Upper lobe of right lung (tissue), 1 donor: Measurements from ENCODE around the gene NBEAL1. TPM values are rescaled to one million over a fixed set of nuclear protein-coding genes. Genes with fewer than 3 reads are reported as not detected.
A peak's percentile ranks its signal among the peaks of the same experiment; 100 is the strongest.
"Not testable (repeated sequence)": the region's sequence is repeated elsewhere in the genome, so short reads cannot be mapped to it uniquely, and the experiment has no call there.

Source experiments
- ATAC-seq: fragments of 200-7000 bp; cut with Tn5 transposase; one replicate; pipeline ENCODE4 v1.9.1; 2020; ENCODE audit warnings: mild to moderate bottlenecking, moderate library complexity
- DNase-seq: peaks from one replicate; pipeline ENCODE4 v3.0.0-alpha.2; 2020
- H3K27ac ChIP-seq: fragments of 200-600 bp; one replicate; pipeline ENCODE4 v1.8.0; 2022
- H3K27me3 ChIP-seq: fragments of 200-600 bp; one replicate; pipeline ENCODE4 v1.8.0; 2022; ENCODE audit warnings: mild to moderate bottlenecking
- H3K36me3 ChIP-seq: fragments of 200-600 bp; one replicate; pipeline ENCODE4 v1.8.0; 2022
- H3K4me1 ChIP-seq: fragments of 200-600 bp; one replicate; pipeline ENCODE4 v1.8.0; 2022
- H3K4me3 ChIP-seq: fragments of 200-600 bp; one replicate; pipeline ENCODE4 v1.8.0; 2022; ENCODE audit warnings: mild to moderate bottlenecking
- H3K9me3 ChIP-seq: fragments of 200-600 bp; one replicate; pipeline ENCODE4 v1.8.0; 2022
- intact Hi-C: fragments of 100-400 bp; cut with DNase I; formaldehyde crosslinking; loops from one replicate; pipeline ENCODE4 v1.11.0; 2022
- total RNA-seq: library from RNA; stranded (reverse); fragmentation: NEBNext Ultra II Directional; extraction: Animal tissue kit (Norgen Biotek cat#: 25700); gene quantifications from one replicate; pipeline ENCODE4 v1.2.1, GENCODE V29; 2021
- TF ChIP-seq, protein P1 (sequence below): fragments of 200-600 bp; IDR thresholded peaks from one replicate; pipeline ENCODE4 v1.8.0; 2022; ENCODE audit warnings: antibody characterized with exemption
- donor health status: DM: no; HTN: yes; CAD: no; lungs with severe emphysema.

NBEAL1 gene
- total RNA-seq, 1 donor from 2014 or later, result 73.4 TPM

DNA sequence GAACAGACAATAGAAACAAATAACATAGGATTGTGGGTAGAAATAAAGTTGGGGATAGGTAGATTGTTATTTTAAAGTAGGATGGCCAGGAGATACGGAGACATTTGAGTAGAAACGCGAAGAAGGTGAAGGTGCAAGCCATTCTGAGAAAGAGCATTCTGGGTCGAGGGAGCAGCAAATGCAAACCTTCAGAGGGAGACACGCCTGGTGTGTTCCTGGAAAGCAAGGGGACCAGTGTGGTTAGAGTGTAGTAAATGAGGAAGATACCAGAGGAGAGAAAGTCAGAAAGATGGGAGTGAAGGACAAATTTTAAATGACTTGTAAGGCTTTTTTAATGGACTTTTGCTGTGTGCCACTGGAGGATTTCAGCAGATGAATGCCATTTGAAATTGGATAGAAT, 225.8 kb downstream of the NBEAL1 start:
- TF ChIP-seq, protein P1, sequence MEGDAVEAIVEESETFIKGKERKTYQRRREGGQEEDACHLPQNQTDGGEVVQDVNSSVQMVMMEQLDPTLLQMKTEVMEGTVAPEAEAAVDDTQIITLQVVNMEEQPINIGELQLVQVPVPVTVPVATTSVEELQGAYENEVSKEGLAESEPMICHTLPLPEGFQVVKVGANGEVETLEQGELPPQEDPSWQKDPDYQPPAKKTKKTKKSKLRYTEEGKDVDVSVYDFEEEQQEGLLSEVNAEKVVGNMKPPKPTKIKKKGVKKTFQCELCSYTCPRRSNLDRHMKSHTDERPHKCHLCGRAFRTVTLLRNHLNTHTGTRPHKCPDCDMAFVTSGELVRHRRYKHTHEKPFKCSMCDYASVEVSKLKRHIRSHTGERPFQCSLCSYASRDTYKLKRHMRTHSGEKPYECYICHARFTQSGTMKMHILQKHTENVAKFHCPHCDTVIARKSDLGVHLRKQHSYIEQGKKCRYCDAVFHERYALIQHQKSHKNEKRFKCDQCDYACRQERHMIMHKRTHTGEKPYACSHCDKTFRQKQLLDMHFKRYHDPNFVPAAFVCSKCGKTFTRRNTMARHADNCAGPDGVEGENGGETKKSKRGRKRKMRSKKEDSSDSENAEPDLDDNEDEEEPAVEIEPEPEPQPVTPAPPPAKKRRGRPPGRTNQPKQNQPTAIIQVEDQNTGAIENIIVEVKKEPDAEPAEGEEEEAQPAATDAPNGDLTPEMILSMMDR, result no peak
- ATAC-seq (no peak), DNase-seq (no peak)
- Histone ChIP-seq H3K36me3 (peaks cover 21% of the 10 kb centered on the region), H3K4me3 (peak overlapping the region; percentile 82), H3K9me3 (no peaks in the 10 kb centered on the region), H3K27me3 (no peaks in the 10 kb centered on the region), H3K27ac (no peak overlapping the region), H3K4me1 (peaks cover 12% of the 10 kb centered on the region)
- intact Hi-C loops, result no loop called here

DNA sequence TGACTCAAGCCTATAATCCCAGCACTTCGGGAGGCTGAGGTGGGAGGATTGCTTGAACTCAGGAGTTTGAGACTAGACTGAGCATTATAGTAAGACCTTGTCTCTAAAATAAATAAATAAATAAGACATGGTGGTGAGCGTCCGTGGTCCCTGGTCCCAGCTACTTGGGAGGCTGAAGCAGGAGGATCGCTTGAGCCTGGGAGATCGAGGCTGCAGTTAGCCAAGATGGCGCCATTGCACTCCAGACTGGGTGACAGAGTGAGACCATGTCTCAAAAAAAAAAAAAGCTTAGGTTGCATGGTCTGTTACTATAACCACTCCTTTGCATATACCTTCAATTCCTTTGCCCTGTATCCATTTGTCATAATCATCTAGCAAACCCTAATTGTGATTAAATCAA, 227.8 kb downstream of the NBEAL1 start:
- intact Hi-C loops, result no loop called here
- TF ChIP-seq, protein P1, result no peak
- H3K36me3 ChIP-seq, result peaks cover 41% of the 10 kb centered on the region
- H3K27me3 ChIP-seq, result no peaks in the 10 kb centered on the region
- no peak overlapping the region for H3K4me3 ChIP-seq
- ATAC-seq (no peak), DNase-seq (no peak)
- H3K27ac ChIP-seq, result no peak overlapping the region
- H3K4me1 ChIP-seq, result peaks cover 12% of the 10 kb centered on the region
- H3K9me3 ChIP-seq, result no peaks in the 10 kb centered on the region

DNA sequence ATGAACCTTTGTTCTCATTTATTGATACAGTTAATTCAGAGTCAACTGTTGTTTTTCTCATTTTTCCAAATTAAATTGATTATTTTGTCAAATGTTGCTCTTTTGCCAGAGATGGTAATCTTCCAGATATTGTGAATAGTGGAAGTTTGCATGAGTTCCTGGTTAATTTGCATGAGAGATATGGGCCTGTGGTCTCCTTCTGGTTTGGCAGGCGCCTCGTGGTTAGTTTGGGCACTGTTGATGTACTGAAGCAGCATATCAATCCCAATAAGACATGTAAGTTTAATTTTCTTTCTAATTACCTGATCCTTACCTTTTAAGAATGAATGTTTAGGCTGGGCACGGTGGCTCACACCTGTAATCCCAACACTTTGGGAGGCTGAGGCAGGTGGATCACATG, 232.0 kb downstream of the NBEAL1 start:
- no peak for ATAC-seq
- Histone ChIP-seq H3K36me3 (peaks cover 79% of the 10 kb centered on the region), H3K9me3 (no peaks in the 10 kb centered on the region), H3K27me3 (no peaks in the 10 kb centered on the region), H3K4me3 (no peak overlapping the region), H3K27ac (no peak overlapping the region), H3K4me1 (no peaks in the 10 kb centered on the region)
- TF ChIP-seq, protein P1, result no peak
- DNase-seq, result no peak
- intact Hi-C loops, result no loop called here

DNA sequence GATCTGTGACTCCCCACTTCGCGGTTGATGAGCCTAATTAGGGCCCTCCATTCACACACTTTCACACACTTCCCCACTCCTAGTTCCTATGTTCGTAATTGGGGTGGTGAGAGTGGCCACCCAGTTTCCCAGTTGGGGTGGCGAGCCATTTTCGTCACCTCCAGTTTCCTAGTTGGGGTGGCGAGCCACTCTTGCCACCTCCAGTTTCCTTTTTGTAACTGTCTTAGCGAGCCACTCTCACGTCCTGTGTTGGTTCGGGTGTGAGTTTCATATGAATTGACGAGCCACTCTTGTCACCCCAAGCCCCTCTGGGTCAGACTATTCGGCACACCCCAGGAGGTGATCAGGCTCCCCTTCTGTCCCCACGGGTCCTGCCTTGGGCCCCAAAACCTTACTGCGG, 238.1 kb downstream of the NBEAL1 start:
- Histone ChIP-seq H3K27ac (no peak overlapping the region), H3K36me3 (peaks cover 76% of the 10 kb centered on the region), H3K9me3 (no peaks in the 10 kb centered on the region), H3K27me3 (no peaks in the 10 kb centered on the region), H3K4me1 (no peaks in the 10 kb centered on the region), H3K4me3 (no peak overlapping the region)
- intact Hi-C loops, result no loop called here
- DNase-seq (no peak), ATAC-seq (no peak)
- TF ChIP-seq, protein P1, result no peak

DNA sequence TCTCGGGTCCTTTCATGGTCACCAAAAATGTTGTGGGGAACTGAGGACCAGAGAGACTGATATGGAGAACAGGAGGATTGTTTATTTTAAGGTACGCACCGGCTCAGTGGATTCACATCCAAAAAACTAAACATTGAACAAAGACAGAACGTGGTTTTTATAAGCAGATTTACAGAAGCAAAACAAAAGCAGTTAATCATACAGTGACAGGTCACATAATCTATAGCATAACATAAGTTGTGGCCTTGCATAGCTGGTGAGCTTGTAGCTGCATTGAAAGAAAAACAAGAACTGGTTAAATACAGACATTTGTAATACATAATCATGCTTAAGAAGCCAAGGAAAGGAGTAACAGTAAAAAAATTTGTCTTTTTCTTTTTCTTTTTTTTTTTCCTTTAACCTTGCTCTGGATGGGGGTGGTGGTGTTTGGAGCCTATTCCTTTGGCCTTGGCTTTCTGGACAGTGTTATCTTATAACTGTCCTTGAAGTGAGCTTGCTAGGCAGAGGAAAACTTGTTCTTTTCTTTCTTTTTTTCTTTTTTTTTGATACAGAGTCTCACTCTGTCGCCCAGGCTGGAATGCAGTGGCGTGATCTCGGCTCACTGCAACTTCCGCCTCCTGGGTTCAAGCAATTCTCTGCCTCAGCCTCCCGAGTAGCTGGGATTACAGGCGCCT, 238.9 kb downstream of the NBEAL1 start:
- intact Hi-C loops, H3K27me3 ChIP-seq, ATAC-seq, H3K4me1 ChIP-seq, H3K9me3 ChIP-seq, H3K4me3 ChIP-seq, DNase-seq, H3K27ac ChIP-seq: not testable (repeated sequence)
- peaks cover 76% of the 10 kb centered on the region for H3K36me3 ChIP-seq

DNA sequence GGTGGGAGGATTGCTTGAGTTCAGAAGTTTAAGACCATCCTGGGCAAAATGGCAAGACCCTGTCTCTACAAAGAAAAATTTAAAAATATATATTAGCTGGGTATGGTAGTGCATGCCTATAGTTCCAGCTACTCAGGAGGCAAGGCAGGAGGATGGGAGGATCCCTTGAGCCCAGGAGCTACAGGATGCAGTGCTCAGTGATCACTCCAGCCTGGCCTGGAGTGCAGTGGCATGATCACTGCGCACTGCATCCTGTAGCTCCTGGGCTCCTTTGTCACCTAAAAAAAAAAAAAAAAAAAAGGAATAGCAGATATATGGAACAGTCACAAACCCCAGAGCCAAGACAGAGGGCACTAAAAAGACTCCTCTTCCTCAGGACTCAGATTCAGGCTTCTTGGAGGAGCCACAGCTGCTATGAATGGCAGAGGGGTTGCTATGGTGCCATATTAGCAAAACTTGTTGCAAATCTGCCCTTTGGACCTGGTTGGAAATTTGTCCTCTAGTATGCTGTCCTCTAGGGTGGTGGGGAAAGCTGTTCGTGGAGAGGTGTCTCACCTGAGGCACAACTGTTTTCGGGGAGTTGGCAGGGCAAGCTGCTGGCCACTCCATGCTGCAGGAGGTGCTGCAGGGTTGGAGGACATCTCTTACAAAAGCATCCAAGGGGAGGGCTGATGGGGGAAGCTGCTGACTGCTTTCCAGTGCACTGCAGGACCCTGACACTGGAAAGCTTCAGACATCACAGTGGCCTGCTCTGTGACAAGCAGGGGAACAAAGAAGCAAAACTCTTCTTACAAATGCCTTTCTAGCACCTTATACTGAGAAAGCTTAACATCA, 246.9 kb downstream of the NBEAL1 start:
- no peak for ATAC-seq
- TF ChIP-seq, protein P1, result no peak
- H3K4me3 ChIP-seq, result no peak overlapping the region
- intact Hi-C loops, result no loop called here
- H3K27me3 ChIP-seq, result no peaks in the 10 kb centered on the region
- DNase-seq, result no peak
- H3K4me1 ChIP-seq, result no peaks in the 10 kb centered on the region
- H3K36me3 ChIP-seq, result peaks cover 68% of the 10 kb centered on the region
- no peaks in the 10 kb centered on the region for H3K9me3 ChIP-seq
- no peak overlapping the region for H3K27ac ChIP-seq
